Esophagus squamous epithelium (tissue), 4 donors: ENCODE data around the gene ZNRF1.

ENCODE experiments used
- CTCF ChIP-seq, 6 experiments: fragments of 450-650 bp in 4 of 6; fragments of 200-600 bp in 2 of 6; sonication (generic) in 2 of 6; IDR thresholded peaks; one replicate each; pipeline ENCODE4 v1.5.1; 2016 to 2019; ENCODE audit warnings: antibody characterized with exemption in 6 of 6, mild to moderate bottlenecking in 4 of 6, moderate library complexity in 4 of 6
- POLR2A ChIP-seq, 4 donors: fragments of 450-650 bp; IDR thresholded peaks; one replicate each; pipeline ENCODE4 v1.6.1; 2017; ENCODE audit warnings: antibody characterized with exemption in 4 of 4, mild to moderate bottlenecking in 4 of 4, moderate library complexity in 3 of 4

GRCh38 chr16:75138636-75139035 lies 139.8 kb downstream of the ZNRF1 start:
- no peak for TF ChIP-seq CTCF (IDR thresholded peaks at IDR 0.05)
- no peak for TF ChIP-seq POLR2A (IDR thresholded peaks at IDR 0.05)
